Measurements from ENCODE around the gene CBX6.

DNA sequence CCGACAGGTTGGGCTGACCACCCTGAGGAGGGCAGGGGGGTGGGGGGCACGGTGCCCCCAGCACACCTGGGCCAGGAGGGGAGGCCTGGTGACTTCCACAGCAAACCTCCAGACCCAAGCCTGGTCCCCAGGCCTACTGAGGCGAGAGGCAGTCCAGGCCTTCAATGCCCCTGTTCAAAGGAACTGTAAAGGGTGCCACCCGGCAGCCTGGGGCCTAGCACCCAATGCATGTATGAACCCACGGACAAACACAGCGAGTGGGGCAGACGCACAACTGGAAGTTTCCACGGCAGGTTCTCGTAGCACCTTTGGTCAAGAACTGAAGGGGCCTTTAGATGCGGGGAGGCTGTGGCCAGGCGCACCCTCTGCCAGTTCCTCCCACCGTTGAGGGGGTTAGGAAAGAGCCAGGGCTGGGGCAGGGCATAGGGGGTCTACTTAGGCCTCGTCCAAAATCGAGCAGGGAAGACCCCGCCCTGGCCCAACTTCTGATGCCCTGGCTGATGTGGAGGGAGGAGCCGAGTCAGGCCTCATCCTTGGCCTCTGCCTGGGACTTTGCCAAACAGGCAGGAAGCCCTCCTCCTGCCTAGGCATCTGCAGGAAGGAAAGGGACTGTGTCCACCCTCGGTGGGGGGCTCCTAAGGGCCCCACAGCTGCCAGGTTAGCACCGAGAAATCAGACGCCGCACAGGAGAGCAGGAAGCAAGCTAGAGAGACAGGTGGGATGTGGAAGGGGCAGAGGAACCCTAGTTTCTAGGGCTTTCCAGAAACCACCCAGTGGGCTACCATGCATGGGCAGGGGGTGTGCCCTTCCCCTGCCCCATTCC, 6.6 kb downstream of the CBX6 start:
- TF ChIP-seq CTCF (IDR thresholded peaks at IDR 0.05) (no peak), POLR2A (IDR thresholded peaks at IDR 0.05) (no peak)
